Epidermal melanocyte (primary cell): ENCODE measurements around the gene CAPRIN1.

Experiments used
- DNase-seq: peaks from one replicate; pipeline ENCODE4 v3.0.0; 2011; ENCODE audit warnings: low spot score; ENCODE audit not compliant: insufficient read length

CAPRIN1 gene, protein sequence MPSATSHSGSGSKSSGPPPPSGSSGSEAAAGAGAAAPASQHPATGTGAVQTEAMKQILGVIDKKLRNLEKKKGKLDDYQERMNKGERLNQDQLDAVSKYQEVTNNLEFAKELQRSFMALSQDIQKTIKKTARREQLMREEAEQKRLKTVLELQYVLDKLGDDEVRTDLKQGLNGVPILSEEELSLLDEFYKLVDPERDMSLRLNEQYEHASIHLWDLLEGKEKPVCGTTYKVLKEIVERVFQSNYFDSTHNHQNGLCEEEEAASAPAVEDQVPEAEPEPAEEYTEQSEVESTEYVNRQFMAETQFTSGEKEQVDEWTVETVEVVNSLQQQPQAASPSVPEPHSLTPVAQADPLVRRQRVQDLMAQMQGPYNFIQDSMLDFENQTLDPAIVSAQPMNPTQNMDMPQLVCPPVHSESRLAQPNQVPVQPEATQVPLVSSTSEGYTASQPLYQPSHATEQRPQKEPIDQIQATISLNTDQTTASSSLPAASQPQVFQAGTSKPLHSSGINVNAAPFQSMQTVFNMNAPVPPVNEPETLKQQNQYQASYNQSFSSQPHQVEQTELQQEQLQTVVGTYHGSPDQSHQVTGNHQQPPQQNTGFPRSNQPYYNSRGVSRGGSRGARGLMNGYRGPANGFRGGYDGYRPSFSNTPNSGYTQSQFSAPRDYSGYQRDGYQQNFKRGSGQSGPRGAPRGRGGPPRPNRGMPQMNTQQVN

DNA sequence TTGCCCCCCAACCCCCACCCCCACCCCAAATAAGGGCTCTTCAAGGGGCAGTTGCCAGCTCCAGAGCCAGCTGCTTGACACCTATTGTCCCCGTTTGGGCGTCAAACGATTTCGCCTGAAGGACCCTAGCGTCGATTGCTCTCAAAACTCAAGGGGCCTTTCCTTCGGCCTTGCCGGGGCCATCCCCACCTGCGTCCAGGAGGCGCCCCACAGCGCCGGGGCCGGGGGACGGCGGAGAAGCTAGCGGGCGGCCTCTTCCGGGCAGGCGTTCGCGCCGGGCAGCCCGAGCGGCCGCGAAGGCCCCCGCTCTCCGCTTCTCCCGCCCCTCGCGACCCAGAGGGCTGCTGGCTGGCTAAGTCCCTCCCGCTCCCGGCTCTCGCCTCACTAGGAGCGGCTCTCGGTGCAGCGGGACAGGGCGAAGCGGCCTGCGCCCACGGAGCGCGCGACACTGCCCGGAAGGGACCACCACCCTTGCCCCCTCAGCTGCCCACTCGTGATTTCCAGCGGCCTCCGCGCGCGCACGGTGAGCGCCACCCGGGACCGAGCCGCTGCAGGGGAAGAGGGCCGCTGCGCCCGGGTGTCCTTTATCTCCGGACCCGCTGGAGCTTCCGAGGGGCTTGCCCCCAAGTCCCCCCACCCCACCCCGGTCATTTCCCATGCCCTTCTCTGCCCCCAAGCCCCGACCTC lies at the start of gene CAPRIN1:
TSS of gene CAPRIN1 (plus strand) at position 383 of the 687 bp plus-strand sequence. CDS start 690 bp downstream, outside the sequence.
- DNase-seq, result peak; percentile 90

DNA sequence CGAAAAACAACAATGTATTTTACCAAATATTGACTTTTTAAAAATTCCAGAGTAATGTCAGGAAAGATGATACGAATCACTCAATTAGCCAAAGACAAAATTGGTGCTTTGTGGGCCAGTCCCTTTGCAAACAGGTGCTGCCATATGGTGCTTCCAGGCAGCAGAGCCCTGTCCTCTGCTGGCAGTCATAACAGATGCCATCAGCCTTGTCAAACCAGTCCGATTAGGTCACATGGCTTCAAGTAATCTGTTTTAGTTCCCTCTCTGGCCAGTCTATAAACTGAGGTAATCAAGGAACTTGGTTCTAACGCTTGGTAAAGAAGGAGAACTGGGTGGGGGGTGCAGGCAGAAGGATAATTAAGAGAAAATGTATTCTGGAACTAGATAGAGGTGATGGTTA lies 49.1 kb upstream of the CAPRIN1 start:
- DNase-seq, result no peak

DNA sequence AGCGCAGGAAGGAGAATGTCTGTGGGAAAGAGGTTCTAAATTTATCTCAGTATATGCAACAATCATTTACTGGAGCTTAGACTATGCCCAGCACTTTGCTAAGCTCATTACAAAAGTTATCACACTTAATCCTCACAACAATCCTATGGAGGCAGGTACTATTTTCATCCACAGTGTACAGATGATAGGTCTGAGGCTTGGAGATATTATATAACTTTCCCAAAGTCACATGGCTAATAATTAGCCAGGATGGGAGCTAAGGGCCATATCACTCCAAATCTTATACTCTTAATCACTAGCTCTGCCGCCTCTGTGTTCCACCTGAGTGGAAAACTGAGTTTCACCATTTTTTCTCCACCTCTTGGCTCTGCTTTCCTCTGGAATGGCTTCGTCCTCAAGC lies 47.3 kb upstream of the CAPRIN1 start:
- DNase-seq, result no peak

DNA sequence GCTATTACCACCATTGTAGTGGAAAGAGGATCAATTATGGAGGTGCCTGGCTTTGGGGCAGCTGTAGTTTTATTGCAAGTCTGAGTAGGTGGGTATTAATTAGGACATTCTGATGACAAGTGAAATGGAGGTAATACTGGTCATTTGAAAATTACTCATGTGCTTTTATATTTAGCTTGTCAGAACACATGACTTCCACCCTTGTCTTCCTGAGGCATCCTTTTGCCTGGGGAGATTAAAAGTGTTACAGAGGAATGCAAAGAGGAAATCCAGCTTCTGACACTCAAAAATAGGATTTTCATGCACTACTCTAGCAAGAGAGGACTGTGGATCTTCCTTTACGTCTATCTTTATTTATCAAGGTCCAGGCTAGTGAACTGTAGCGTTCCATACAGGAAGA lies 44.7 kb upstream of the CAPRIN1 start:
- peak; percentile 26 for DNase-seq

DNA sequence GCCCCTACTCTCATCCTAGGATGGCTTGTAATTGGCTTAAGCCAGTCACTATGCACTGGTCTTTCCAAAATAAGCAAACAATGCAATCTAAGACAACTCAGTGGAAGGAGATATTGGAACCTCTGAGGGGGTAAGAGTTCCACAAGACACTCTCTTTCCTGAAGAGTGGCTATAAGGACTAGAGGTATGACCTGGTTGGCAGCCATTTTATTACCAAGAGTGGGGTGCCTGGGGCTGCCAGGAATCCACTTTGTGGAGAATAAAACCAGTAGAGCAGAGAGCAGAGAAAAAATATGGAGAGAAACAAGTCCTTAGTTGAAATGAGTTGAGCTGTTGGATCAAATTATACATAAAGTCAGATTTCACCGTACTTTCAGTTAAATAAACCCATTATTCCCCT lies 38.8 kb upstream of the CAPRIN1 start:
- no peak for DNase-seq

DNA sequence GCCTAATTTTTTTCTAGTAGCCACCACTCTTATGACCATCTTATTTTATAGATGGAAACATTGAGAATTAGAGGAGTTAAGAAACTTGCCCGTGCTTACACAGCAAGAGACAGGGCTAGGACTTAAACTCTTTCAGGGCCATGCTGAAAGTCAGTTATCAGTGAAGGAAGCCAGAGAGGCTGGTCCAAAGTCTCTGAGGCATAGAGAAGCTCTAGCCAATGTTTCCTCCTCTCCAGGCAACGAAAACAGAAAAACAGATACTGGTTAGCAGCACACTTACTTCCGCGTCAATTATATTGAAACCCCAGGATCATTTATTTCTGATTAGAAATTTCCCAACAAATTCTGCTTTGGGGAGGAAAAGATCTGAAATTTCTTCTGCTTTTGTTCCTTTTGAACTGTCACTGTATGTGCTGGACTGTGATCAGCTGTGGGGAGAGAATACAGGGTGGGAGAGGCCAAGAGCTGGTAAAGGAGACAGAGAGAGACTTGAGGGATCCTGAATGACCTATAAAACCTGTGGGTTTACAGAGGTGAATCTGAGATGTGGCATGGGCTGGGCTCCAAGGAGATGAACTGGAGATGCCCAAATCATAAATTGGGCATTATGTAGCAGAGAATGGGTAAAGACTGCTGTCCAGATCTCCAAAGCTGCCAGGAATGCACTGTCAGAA lies 37.5 kb upstream of the CAPRIN1 start:
- no peak for DNase-seq

DNA sequence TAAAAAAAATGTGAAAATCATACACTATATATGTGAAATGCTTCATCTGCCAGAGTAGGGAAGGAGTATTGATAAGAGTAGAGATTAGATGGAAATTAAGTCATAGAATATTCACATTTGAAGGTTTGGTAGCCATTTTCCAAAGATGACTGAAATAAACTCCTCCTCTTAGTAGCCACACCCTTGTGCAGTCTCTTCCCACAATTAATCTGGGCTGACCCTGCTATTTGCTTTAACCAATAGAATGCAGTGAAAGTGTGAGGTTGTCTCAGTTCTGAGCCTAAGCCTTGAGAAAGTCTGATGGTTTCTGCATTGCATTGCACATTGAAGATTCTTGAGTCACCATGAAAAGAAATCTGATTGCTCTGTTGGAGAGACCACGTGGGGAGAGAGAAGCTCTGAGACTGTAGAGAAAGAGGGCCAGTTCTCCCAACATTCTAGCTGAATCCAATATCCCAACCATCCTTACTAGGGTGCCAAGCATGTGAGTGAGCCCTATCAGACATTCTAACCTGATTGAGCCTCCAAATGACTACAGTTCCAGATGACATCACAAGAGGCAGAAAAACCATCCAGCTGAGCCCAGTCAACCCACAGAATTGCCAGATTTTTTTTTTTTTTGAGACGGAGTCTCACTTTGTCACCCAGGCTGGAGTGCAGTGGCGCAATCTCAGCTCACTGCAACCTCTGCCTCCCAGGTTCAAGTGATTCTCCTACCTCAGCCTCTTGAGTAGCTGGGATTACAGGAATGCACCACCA lies 29.4 kb upstream of the CAPRIN1 start:
- DNase-seq, result no peak

DNA sequence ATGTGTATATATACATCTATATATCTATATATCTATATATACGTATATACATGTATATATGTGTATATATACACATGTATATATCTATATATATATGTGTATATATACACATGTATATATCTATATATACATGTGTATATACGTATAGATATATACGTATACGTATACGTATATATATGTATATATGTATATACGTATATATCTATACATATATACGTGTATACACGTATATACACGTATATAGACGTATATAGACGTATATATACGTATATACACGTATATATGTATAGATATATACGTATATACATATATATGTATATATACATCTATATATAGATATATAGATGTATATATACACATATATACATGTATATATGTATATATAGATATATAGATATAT lies 25.1 kb upstream of the CAPRIN1 start:
- no peak for DNase-seq

DNA sequence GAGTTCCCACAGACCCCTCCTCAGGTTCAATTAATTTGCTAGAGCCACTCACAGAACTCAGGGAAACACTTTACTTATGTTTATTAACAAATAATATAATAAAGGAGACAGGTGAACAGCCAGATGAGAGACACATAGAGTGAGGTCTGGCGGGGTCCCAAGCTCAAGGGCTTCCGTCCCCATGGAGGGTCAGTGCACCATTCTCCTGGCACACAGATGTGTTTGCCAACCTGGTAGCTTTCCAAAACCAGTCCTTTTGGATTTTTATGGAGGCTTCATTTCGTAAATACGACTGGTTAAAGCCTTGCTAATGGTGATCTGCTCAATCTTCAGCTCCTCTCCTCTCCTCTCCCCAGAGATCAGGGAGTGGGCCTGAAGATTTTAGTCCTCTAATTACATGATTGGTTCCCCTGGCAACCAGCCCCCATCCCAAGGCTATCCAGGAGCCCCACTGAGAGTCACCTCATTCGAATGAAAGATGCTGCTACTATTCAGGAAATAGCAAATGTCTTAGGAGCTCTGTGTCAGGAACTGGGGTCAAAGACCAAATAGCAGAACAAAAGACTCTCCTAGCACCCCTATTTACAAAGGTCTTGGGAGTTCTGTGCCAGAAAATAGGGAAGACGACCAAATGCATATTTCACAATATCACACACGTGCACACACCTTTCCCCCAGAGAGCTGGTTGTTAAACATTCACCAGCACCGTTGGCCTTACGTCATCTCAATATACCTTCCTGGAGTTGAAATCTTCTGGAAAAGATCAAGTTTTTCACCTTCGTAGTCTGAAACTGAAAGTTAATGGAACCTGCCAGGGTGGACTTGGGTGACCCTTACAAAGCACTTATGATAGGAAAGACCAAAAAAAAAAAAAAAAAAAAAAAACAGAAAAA lies 23.8 kb upstream of the CAPRIN1 start:
- DNase-seq, result no peak

DNA sequence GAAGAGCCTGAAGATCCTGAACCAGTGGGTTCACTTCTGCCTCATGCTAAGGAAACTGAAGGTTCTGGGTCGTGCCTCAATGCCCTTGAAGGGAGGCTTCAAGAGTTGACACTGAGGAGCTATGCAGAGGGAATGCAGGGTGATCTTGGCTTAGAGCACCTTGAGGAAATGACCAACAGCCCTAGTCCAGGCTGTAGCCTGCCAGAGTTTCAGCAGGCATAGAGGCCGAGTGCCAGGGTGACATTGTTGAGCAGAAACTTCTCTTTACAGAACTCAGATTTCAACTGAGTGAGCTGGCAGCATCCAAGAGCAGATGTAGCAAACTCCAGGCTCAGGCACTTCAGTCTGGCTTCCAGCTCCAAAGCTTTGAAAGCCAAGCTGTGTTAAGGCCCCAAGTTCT lies 23.1 kb upstream of the CAPRIN1 start:
- no peak for DNase-seq

DNA sequence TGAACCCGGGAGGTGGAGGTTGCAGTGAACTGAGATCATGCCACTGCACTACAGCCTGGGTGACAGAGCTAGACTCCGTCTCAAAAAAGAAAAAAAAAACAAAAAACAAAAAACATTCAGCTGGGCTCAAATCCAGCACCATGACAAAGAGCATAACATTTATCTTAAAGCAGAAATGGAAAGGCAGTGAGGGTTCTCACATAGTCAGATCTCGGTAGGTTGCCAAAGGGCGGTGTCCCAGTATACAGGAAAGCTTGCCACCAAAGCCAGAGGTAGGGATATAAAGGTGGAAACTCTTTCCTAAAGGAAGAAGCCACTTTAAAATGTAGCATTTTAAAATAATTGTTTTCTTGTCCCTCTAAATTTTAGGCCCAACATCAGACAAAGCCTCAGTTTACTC lies 22.4 kb upstream of the CAPRIN1 start:
- no peak for DNase-seq

DNA sequence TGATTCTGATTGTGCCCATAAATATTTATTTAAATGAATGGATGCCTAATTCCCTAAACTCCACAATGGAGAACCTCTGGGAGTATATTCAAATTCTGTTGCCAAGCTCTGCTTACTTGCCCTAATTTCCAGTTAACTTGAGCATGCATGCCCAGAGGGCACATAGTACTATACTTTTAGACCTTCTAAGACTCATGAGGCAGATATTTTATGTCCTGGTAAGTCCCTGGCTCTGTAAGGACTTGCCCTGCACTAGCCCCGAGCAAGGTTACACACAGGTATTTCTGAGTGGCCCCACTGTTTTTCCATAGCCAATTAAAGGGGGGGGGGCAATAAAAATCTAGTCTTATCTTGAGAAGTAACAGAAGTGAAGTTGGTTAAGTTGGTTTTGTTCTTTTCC lies 21.1 kb upstream of the CAPRIN1 start:
- DNase-seq, result no peak

DNA sequence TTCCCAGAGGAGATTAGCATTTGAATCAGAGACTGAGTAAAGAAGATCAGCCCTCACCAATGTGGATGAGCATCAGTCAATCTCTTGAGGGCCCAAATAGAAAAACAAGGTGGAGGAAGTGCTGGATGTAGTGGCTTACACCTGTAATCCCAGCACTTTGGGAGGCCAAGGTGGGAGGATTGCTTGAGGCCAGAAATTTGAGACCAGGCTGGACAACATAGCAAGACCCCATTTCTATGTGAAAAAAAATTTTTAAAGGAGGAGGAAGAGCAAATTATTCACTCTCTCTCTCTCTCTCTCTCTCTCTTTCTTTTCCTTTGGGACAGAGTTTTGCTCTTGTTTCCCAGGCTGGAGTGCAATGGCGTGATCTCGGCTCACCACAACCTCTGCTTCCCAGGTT lies 18.1 kb upstream of the CAPRIN1 start:
- no peak for DNase-seq

DNA sequence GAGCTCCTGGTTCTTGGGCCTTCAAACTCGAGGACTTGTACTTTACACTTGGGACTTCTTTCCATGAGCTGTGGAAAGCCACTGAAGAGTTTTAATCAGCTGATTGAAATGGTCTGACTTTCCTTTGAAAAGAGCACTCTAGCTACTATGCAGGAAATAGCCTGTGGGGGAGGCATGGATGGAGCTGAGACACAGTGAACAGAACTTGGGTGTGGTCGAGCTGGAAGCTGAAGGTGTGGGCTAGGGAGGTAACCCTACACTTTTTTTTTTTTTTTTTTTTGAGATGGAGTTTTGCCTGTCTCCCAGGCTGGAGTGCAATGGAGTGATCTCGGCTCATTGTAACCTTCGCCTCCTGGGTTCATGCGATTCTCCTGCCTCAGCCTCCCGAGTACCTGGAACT lies 17.5 kb upstream of the CAPRIN1 start:
- no peak for DNase-seq

DNA sequence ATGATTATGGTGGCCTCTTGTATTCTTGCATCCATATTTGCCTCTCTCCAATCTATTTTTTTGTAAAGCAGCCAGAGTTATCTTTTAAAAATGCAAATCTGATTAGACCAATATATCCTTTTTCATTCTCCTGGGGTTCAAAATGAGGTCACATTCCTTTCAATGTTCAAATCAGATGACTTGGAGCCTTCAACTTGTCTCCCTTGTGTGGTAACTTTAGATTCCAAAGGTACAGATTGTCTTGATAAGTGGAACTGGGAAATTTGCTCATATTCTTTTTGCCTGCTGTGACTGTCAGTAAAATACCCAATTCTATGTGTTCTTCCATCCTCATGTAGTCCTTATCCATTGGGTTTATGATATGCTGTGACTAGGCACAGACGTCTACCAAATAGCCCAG lies 15.1 kb upstream of the CAPRIN1 start:
- no peak for DNase-seq

DNA sequence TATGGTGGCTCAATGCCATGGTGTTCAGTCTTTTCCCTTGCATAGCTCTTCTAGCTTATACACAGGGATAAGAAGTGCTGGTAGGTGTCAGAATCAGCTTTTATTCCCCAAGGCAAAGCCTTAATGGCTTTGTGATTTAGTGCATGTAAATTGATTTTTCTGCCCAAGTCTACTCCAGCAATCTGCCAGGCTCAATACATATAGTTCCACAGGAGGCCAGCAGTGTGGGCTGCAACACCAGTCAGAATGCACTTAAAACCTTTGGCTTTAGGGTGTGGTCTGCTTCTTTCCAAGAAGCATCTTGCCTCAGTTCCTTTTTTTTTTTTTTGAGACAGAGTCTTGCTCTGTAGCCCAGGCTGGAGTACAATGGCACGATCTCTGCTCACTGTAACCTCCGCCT lies 14.5 kb upstream of the CAPRIN1 start:
- no peak for DNase-seq

DNA sequence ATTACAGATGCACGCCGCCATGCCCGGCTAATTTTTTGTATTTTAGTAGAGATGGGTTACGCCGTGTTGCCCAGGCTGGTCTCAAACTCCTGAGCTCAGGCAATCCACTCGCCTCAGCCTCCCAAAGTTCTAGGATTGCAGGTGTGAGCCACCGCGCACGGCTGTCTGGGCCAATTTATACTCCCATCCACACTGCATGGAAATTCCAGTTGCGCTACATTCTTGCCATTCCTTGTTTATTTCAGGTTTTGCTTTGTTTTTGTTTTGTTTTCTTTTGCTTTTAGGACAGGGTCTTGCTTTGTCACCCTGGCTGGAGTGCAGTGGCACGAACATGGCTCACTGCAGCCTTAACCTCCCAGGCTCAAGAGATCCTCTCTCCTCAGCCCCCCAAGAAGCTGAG lies 11.0 kb upstream of the CAPRIN1 start:
- no peak for DNase-seq

DNA sequence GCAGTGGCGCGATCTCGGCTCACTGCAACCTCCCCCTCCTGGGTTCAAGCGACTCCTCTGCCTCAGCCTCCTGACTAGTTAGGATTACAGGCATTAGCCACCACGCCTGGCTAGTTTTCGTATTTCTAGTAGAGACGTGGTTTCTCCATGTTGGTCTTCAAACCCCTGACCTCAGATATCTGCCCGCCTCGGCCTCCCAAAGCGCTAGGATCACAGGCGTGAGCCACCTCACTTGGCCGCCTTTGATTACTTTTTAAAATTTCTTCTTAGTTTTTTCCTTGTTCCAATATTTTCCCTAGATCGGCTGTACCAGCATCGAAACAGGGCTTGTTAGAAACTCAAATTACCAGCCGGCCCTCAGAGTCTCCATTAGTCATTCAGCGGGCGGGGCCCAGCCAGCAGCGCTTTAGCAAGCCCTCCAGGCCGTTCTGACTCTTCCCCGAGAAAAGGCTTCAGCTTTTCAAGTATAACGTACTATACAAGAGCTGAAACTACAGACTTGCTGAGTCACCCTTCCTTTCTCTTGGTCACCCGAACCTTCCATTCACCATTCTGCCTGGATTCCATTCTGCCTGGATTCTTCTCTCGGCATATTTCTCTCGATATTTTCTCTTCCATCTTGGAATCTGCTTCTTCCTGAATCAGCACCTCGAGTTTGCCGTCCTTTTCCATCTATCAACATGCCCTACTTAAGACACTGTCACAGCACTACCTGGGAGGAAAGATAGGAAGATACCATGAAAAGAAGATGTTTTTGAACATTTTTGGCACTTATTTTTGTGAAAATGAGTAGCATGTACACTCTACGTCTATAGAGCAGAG lies 6.7 kb upstream of the CAPRIN1 start:
- no peak for DNase-seq

DNA sequence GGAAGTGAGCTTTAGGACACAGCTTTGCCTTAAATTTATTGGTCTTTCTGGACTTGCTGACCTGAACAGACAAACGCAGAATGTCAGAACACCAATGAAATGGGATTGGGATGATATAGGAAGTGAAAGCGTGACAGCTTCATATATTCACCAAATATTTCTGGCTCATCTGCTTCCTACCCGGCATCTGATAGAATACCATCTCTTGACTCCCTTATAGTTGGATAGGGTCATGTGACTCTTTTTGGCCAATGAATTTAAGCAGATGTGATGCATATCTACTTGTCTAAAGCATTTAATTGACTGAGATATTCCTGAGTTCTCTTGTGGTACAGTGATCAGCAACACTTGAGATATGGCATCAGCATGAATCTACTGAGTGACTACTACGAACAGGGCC lies 2.5 kb upstream of the CAPRIN1 start:
- DNase-seq, result no peak
